IMR-90 (cell line): ENCODE results near the gene ITPR3. TPM values are rescaled to one million over a fixed set of nuclear protein-coding genes. Genes with fewer than 3 reads are reported as not detected.

ENCODE experiments used
- ATAC-seq: fragments of 200-7000 bp; cut with Tn5 transposase; 2 replicates; pipeline ENCODE4 v1.9.1; 2020; ENCODE audit warnings: low read depth, mild to moderate bottlenecking, moderate library complexity
- BruUV-seq: library from RNA; stranded (reverse); fragments of 400-500 nt; replicated peaks from 2 replicates; lab custom pipeline; 2021; lab: Mats Ljungman, UMichigan
- CTCF ChIA-PET: fragments of 300-600 bp; formaldehyde crosslinking; extraction: SDS; loops from one replicate; lab custom pipeline; 2021; ENCODE audit warnings: antibody characterized with exemption; lab: Yijun Ruan, JAX
- POLR2A ChIA-PET: fragments of 300-600 bp; sonication (Branson Sonifier 250); formaldehyde crosslinking; loops from one replicate; lab custom pipeline; 2022; ENCODE audit warnings: antibody characterized with exemption; ENCODE audit not compliant: unreplicated experiment; lab: Charles Lee
- DNase-seq: peaks from one replicate; pipeline ENCODE4 v3.0.0; 2013
- H2AFZ ChIP-seq: replicated peaks from 2 replicates; pipeline ENCODE3; 2013; ENCODE audit warnings: low read length, mild to moderate bottlenecking; ENCODE audit not compliant: poor library complexity
- H2AK5ac ChIP-seq: 2 replicates; pipeline ENCODE4 v1.6.1; 2013; ENCODE audit warnings: low read depth, low read length, inconsistent platforms
- H2AK9ac ChIP-seq: replicated peaks from 2 replicates; pipeline ENCODE3; 2013; ENCODE audit warnings: mild to moderate bottlenecking, low read depth, low read length, moderate library complexity; ENCODE audit not compliant: poor library complexity
- H2BK120ac ChIP-seq: 2 replicates; pipeline ENCODE4 v1.6.1; 2013; ENCODE audit warnings: low read depth, low read length, inconsistent platforms
- H2BK15ac ChIP-seq: 3 replicates; pipeline ENCODE4 v1.6.1; 2013; ENCODE audit warnings: low read depth, low read length, inconsistent platforms
- H2BK20ac ChIP-seq: 2 replicates; pipeline ENCODE4 v1.6.1; 2013; ENCODE audit warnings: low read depth, mild to moderate bottlenecking, inconsistent platforms, low read length, moderate library complexity
- H2BK5ac ChIP-seq: 2 replicates; pipeline ENCODE4 v1.6.1; 2013; ENCODE audit warnings: mild to moderate bottlenecking, low read depth, low read length, inconsistent platforms; ENCODE audit not compliant: poor library complexity, severe bottlenecking
- H3K14ac ChIP-seq: replicated peaks from 2 replicates; pipeline ENCODE4 v1.6.1; 2013; ENCODE audit warnings: low read depth, low read length, inconsistent platforms
- H3K18ac ChIP-seq: 2 replicates; pipeline ENCODE4 v1.6.1; 2013; ENCODE audit warnings: low read depth, low read length, control low read depth
- H3K23ac ChIP-seq: 2 replicates; pipeline ENCODE4 v1.6.1; 2013; ENCODE audit warnings: low read depth, low read length, inconsistent platforms
- H3K27ac ChIP-seq: 2 replicates; pipeline ENCODE4 v1.5.1; 2013; ENCODE audit warnings: mild to moderate bottlenecking, control low read depth, low read length; ENCODE audit not compliant: insufficient read depth
- H3K27me3 ChIP-seq: 2 replicates; pipeline ENCODE4 v1.6.1; 2013; ENCODE audit warnings: low read length; ENCODE audit not compliant: control insufficient read depth, insufficient read depth
- H3K36me3 ChIP-seq: 2 replicates; pipeline ENCODE4 v1.6.1; 2013; ENCODE audit warnings: low read length, mixed read lengths; ENCODE audit not compliant: control insufficient read depth, insufficient read depth
- H3K4ac ChIP-seq: 2 replicates; pipeline ENCODE4 v1.6.1; 2013; ENCODE audit warnings: low read depth, low read length, inconsistent platforms
- H3K4me1 ChIP-seq: 2 replicates; pipeline ENCODE4 v1.6.1; 2013; ENCODE audit warnings: low read length, mixed read lengths; ENCODE audit not compliant: control insufficient read depth, insufficient read depth
- H3K4me2 ChIP-seq: 2 replicates; pipeline ENCODE4 v1.6.1; 2013; ENCODE audit warnings: low read depth, mild to moderate bottlenecking, control low read depth, low read length, moderate library complexity
- H3K4me3 ChIP-seq: 2 replicates; pipeline ENCODE4 v1.5.1; 2013; ENCODE audit warnings: low read depth, mild to moderate bottlenecking, control low read depth, low read length, moderate library complexity; ENCODE audit not compliant: insufficient read depth
- H3K56ac ChIP-seq: 2 replicates; pipeline ENCODE4 v1.6.1; 2013; ENCODE audit warnings: low read length, inconsistent platforms; ENCODE audit not compliant: insufficient read depth; ENCODE audit errors: extremely low read depth
- H3K79me1 ChIP-seq, 2 experiments: 2 replicates each; pipeline ENCODE4 v1.6.1; 2013; ENCODE audit warnings: low read length in 2 of 2, inconsistent platforms in 1 of 2, low read depth in 1 of 2
- H3K9ac ChIP-seq: 2 replicates; pipeline ENCODE4 v1.6.1; 2013; ENCODE audit warnings: low read depth, low read length, control low read depth
- H3K9me1 ChIP-seq: 2 replicates; pipeline ENCODE4 v1.6.1; 2013; ENCODE audit warnings: low read length, inconsistent platforms; ENCODE audit not compliant: insufficient read depth
- H3K9me3 ChIP-seq: 2 replicates; pipeline ENCODE4 v1.6.1; 2013; ENCODE audit warnings: low read length; ENCODE audit not compliant: control insufficient read depth, insufficient read depth
- H4K20me1 ChIP-seq: 2 replicates; pipeline ENCODE4 v1.6.1; 2013; ENCODE audit warnings: low read length, inconsistent platforms; ENCODE audit not compliant: insufficient read depth
- H4K5ac ChIP-seq: 2 replicates; pipeline ENCODE4 v1.6.1; 2013; ENCODE audit warnings: mild to moderate bottlenecking, low read depth, low read length, control low read depth
- H4K8ac ChIP-seq, 2 experiments: 2 replicates each; pipeline ENCODE4 v1.6.1; 2013; ENCODE audit warnings: low read depth in 2 of 2, low read length in 2 of 2, control low read depth in 1 of 2, inconsistent platforms in 1 of 2
- H4K91ac ChIP-seq: 2 replicates; pipeline ENCODE4 v1.6.1; 2013; ENCODE audit warnings: low read depth, low read length, inconsistent platforms; ENCODE audit not compliant: insufficient read depth
- BHLHE40 ChIP-seq: fragments of 150-350 bp; IDR thresholded peaks from 2 replicates; pipeline ENCODE4 v1.6.1; 2016; ENCODE audit warnings: mild to moderate bottlenecking, low read depth, low read length
- RFX5 ChIP-seq: IDR thresholded peaks from 2 replicates; pipeline ENCODE4 v1.8.0; 2012; ENCODE audit warnings: low read depth, mild to moderate bottlenecking, low read length, moderate library complexity
- WGBS, 2 experiments: methylation state at CpG; one replicate each; pipeline versions ENCODE4 v1.1.5 to v1.1.7; 2013; ENCODE audit warnings: missing lambda C conversion rate in 2 of 2; ENCODE audit not compliant: insufficient read length in 1 of 2; ENCODE audit errors: extremely low coverage in 2 of 2; 5-methylcytosine and 5-hydroxymethylcytosine counted together
- dilution Hi-C: fragments of 300-500 bp; cut with HindIII; formaldehyde crosslinking; loops from one replicate; pipeline ENCODE4 v1.14.3; 2018; ENCODE audit warnings: low sequenced_read_pairs; ENCODE audit not compliant: unreplicated experiment
- in situ Hi-C: fragments of 300-500 bp; cut with MboI; formaldehyde crosslinking; loops from 3 replicates; pipeline ENCODE4 v1.14.3; 2019; ENCODE audit warnings: low sequenced_read_pairs, inconsistent platforms, mixed read lengths
- intact Hi-C: fragments of 100-400 bp; cut with micrococcal nuclease; formaldehyde crosslinking; loops from 2 replicates; pipeline ENCODE4 v1.10.0; 2022
- polyA plus RNA-seq, 3 experiments: library from polyadenylated mRNA; depleted of rRNA; stranded (reverse); fragments of >200 nt; gene quantifications; 2 replicates each; pipeline ENCODE4 v1.2.3, GENCODE V29; 2012; ENCODE audit warnings: low replicate concordance in 1 of 3
- total RNA-seq: library from RNA; depleted of rRNA; stranded (reverse); fragments of >200 nt; gene quantifications from 2 replicates; pipeline ENCODE4 v1.2.3, GENCODE V29; 2012
- TF ChIP-seq, protein P1 (sequence below): conservative IDR thresholded peaks from 2 replicates; pipeline ENCODE4 v1.5.1; 2012; ENCODE audit warnings: mild to moderate bottlenecking, low read depth, low read length, improper control_type of control experiment

Gene ITPR3
- total and polyA plus RNA-seq, 2 of the 4 experiments (the other 2 are of a cell fraction), result 1.6 to 3.7 TPM

DNA sequence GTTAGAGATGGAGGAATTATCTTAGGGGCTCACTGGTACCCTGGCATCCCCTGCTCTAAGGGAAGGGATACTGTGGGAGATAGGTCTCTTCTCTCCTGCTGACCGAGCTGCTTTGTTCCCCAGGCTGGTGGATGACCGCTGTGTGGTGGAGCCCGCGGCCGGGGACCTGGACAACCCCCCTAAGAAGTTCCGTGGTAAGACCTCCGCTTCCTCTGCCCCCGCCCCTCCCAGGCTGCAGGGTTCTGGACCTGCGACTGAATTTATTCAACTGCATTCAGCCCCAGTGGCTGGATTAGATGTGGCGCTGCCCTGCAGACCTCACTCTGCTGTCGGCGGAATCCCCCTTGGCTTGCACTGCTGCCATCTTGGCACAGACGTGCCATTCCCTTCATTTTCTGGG lies 19.2 kb downstream of the ITPR3 start:
- CTCF ChIA-PET, result no interaction called here
- dilution Hi-C loops, result no loop called here
- TF ChIP-seq RFX5 (no peak), BHLHE40 (no peak)
- TF ChIP-seq, protein P1, sequence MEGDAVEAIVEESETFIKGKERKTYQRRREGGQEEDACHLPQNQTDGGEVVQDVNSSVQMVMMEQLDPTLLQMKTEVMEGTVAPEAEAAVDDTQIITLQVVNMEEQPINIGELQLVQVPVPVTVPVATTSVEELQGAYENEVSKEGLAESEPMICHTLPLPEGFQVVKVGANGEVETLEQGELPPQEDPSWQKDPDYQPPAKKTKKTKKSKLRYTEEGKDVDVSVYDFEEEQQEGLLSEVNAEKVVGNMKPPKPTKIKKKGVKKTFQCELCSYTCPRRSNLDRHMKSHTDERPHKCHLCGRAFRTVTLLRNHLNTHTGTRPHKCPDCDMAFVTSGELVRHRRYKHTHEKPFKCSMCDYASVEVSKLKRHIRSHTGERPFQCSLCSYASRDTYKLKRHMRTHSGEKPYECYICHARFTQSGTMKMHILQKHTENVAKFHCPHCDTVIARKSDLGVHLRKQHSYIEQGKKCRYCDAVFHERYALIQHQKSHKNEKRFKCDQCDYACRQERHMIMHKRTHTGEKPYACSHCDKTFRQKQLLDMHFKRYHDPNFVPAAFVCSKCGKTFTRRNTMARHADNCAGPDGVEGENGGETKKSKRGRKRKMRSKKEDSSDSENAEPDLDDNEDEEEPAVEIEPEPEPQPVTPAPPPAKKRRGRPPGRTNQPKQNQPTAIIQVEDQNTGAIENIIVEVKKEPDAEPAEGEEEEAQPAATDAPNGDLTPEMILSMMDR, result no peak

More for the DNA sequence above, 19.2 kb downstream of the ITPR3 start:
- 81% methylated on average over 11 of the region's 13 CpGs; no CpG with 5 or more reads in 1 of the 2 experiments for WGBS, 2 experiments
- Histone ChIP-seq H3K23ac (no peak overlapping the region), H2AK5ac (no peak overlapping the region), H3K9ac (no peak overlapping the region), H3K79me1 (no peaks in the 10 kb centered on the region), H2AFZ (peak overlapping the region; percentile 11), H2BK20ac (no peak overlapping the region), H2BK120ac (no peak overlapping the region), H3K18ac (no peak overlapping the region), H4K91ac (no peak overlapping the region), H3K27ac (no peak overlapping the region), H2AK9ac (no peak overlapping the region), H2BK15ac (no peak overlapping the region), H3K56ac (no peak overlapping the region), H4K20me1 (no peaks in the 10 kb centered on the region), H3K27me3 (no peaks in the 10 kb centered on the region; the same call in 1 of the 2 replicates), H3K4me1 (peaks cover 5% of the 10 kb centered on the region; the same call in 1 of the 2 replicates), H3K14ac (no peak overlapping the region), H3K9me1 (no peaks in the 10 kb centered on the region), H4K5ac (no peak overlapping the region), H3K4me3 (no peak overlapping the region), H3K9me3 (no peaks in the 10 kb centered on the region), H3K4ac (no peak overlapping the region), H2BK5ac (no peak overlapping the region), H3K4me2 (no peak overlapping the region), H4K8ac (no peak overlapping the region), H3K36me3 (no peaks in the 10 kb centered on the region)
- no peak for ATAC-seq
- POLR2A ChIA-PET, result no interaction called here
- DNase-seq, result no peak
- no TSS peak for BruUV-seq
- in situ Hi-C loops, result no loop called here
- intact Hi-C loops, result no loop called here
